HL-60/S4 treated with retinoic acid at 250 ng/mL for 4 days and 3 days (cell line): Measurements from ENCODE around the gene RAPGEF4.

Experiments
- in situ Hi-C: fragments of 300-500 bp; cut with MboI; formaldehyde crosslinking; loops from 2 replicates; pipeline ENCODE4 v1.7.0; 2022; ENCODE audit warnings: low sequenced_read_pairs

Gene RAPGEF4

DNA sequence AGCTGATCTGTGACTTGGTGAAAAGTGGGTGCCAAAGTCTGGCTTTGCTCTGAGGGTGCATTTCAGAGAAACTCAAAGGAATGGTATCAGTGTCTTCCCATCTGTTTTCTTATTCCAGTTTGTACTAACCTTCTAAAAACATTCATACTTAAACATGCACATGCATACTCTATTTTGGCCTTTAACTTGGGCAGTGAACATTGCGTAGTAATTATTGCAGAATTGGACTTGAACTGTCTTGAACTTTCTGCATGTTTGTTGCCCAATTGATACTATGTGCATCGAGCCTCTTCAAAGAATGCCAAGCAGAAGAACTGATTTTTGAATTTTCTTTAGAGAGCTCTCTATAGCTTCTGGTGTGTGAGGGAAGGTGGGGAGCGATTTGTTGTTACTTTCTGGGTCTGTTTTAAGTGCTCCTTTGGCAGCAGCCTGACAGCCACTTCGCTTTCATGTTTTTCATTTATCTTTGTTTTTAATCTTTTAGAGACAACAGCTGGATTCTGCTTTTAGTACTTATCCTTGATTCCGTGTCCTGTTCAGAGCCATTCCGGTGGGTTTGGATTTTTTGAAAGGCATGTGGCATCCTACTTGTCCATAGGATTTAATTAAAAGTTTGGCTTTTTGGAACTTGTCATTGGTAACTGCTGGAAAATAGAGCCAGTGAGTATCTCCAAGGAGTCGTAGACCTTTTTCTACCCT, 159.2 kb downstream of the RAPGEF4 start:
- in situ Hi-C loops: no loop called here

DNA sequence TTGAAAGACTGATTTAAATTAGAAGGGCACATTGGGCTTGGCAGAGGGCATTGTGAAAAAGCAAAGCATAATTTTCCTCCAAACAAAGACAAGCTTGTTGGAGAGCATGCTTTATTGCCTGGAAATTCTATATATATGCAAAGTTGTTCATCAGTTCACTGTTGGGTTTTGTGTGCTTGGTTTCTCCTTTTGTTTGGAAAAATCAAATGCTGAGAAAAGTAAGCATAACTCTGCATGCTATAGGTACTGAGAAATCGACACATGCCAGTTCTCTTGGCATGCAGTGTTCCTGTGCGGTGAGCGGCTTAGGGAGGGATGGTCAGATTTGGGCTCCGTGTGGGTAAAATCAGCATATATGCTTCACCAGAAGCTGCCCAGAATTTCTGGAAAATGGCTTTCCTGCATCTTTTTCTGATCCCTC, 161.0 kb downstream of the RAPGEF4 start:
- in situ Hi-C loops: no loop called here

DNA sequence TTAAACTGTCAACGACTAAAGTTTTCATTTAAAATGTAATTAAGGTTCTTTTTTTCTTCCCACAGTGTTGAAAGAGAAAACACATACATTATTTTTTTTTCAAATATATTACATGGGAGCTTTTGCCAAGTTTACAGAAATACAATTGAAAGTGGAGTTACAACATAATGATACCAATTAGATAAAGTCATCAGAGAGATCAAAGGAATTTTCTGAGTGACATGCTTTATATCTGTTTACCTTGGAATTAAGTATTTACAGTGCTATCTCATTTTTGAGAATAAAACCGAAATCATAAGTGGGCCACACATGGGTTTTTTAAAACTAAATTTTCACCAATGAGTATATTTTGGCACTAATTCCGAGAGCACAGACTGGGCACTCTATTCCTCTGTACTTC, 165.2 kb downstream of the RAPGEF4 start:
- in situ Hi-C loops: no loop called here

DNA sequence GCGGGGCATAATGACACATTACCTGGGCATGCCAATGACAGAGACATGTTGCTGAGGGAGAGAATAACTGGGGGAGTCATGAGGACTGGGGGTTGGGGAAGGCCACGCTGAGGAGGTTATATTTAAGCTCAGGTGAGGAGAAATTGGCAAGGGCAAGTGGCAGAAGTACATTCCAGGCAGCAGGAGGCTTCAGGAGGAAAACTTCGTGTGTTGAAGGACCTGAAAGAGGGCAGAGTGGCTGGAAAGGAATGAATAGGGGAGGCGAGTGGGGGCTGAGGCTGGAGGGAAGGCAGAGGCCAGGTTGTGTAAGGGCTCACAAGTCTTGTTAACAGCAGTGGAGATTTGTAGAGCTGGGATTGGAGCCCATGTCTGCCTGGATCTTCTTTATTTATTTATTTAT, 166.3 kb downstream of the RAPGEF4 start:
- in situ Hi-C loops: no loop called here

DNA sequence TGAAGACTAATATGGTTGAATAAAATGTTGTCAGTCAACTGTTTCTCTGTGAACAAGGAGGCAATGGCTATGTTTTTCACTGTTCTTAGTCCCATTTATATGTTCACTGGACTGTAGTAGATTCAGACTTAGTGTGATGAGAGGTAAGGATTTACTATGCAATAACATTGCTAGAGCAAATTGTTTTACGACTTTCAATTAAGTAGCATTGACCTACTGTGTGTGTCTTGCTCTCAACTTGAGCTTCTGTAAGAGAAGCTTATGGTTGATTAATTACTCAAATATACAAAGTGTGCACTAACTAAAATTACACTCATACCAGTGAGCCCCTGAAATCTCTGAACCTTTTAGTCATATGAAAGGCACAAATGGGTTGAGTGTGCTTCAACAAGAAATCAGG, 168.6 kb downstream of the RAPGEF4 start:
- in situ Hi-C loops: no loop called here

DNA sequence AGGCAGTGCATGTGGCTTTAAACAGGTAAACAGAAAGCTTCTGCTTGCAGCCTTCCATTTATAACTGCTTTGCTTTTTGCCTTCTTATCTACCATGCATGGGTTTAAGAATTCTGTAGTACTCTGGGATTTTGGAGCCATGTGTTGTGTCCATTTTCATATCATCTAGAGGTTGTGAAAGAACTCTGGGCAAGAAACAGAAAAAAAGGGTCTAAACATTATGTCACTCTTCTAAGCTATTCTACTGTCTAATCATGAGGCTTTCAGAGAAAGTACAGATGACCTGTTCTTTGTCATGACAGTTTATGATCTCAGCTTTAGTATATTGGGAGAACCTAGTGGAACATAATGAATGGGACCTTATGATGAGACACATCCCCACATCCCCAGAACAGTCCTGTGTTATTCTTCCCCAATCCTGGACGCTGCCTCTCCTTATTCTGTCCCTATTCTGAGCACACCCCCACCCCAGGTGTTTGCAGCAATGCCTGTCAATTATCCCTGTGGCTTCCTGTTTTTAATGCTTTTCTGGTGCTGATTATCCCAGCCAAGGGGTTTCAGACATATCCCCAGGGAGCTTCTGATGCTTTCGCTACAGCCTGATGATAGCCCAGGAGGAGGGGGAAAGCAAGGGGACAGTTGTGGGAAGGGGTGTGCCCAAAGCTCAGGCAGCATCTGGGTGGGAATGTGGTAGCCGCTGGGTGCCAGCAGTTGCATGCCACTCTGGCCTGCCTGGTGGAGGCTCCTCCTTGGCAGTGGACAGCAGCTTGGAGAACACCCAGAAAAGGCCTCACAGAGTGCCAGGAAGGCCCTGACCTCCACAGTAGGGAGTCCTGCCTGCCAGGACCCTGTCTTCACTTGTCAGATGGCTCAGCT, 170.5 kb downstream of the RAPGEF4 start:
- in situ Hi-C loops: no loop called here

DNA sequence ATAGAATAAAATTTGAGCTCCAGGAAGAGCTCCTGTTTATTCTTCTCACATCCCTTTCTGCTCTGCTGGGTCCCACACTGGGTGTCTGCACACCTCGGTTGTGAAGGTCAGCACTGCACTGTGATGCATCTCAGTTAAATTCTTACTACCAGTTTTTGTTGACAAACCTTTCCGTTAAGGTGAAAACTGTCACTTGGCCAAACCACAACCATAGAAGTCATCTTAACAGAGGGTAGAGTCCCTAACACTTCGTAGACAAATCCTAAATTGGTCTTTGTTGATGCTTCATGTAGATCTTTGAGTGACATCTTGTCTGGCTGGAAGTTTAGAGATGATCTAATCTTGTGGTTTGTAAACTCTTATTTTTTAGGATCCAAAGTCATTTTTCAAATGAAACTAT, 172.6 kb downstream of the RAPGEF4 start:
- in situ Hi-C loops: no loop called here

DNA sequence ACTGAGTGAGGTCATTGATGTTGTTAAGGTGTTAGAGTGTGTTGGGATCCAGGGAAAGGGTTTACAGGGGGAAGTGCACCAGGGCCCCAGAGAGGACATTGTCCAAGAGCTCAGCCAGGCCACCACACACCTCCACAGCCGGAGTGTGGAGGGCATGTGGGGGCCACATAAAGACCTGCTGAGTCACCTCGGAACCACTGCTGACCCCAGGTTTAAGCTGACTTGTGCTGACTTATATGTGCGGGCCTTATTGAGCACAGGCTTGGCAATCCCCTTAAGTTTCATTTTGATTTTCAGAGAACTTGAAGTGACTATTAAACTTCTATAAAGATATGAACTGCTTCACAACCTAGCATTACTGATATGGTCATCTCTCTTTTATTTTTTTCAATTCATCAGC, 173.8 kb downstream of the RAPGEF4 start:
- in situ Hi-C loops: no loop called here

DNA sequence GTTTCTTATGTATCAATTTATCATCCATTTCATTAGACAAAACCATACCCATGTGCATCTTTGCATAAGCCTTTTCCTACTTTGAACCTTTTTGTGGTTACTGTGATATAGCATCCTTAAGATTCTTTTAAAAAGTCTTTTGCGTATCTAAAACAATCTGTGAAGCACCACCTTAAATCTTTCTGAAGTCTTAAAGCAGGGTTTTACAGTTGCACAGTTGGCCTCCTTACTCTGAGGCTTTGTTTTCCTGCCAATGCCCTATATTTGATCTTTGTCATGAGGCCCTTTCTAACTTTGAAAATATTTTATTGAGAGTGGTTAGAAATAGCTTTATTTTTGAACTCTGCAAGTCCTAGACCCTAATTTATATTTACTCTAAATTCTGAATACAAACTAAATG, 176.6 kb downstream of the RAPGEF4 start:
- in situ Hi-C loops: no loop called here

DNA sequence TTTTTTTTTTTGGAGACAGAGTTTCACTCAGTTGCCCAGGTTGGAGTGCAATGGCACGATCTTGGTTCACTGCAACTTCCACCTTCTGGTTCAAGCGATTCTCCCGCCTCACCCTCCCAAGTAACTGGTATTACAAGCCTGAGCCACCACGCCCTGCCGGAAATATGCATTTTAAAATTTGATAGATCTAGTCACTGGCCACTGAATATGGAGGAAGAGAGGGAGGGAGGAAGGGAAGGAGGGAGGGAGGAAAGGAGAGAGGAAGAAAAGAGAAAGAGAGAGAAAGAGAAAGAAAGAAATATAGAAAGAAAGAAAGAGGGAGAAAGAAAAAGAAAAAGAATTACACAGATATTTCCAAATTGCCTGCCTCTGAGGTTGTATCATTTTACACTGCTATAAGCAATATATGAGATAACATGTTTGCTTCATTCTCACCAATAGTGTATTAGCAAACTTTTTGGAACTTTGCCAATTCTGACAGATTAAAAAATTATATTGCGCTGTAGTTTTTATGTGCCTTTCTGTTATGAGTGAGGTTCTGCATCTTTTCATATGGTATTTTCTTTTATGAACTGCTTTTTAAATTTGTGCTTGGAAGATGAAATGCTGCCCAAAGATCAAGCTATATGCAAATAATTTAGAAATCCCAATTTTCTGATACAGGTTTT, 178.8 kb downstream of the RAPGEF4 start:
- in situ Hi-C loops: no loop called here

DNA sequence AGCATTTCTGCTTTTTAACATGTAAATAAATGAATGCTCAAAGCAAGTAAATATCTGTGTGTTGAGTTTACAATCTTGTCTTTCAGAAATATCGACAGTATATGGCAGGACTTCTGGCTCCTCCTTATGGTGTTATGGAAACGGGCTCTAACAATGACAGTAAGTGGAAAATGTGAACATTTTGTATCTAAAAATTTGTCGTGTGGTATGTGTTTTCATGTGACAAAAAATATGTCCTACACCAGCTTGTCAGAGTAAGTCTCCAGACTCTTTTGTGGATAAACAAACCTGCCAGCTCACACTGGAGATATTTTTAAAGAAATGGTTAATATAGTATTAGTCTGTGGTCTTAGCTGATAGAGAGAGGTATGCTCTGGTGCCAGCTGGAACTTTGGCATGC, 182.1 kb downstream of the RAPGEF4 start:
- in situ Hi-C loops: no loop called here

DNA sequence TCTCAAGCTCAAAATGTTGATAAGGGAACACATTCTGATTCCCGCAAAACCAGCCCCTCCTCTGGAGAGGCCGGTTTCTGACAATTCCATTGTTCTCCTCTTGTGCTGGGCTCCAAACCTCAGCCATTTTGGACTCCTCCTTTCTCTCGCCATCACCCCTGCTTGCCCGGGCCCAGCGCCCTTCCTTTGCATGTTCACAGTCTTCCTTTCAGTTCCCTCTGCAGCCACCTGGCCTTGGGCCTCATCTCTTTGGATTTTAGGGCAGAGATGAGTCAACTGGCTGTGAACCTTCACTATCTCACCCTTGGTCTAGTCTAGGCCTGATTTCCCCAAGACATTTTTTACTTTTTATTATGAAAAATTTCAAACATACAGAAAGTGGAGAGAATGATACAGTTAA, 184.1 kb downstream of the RAPGEF4 start:
- in situ Hi-C loops: no loop called here

DNA sequence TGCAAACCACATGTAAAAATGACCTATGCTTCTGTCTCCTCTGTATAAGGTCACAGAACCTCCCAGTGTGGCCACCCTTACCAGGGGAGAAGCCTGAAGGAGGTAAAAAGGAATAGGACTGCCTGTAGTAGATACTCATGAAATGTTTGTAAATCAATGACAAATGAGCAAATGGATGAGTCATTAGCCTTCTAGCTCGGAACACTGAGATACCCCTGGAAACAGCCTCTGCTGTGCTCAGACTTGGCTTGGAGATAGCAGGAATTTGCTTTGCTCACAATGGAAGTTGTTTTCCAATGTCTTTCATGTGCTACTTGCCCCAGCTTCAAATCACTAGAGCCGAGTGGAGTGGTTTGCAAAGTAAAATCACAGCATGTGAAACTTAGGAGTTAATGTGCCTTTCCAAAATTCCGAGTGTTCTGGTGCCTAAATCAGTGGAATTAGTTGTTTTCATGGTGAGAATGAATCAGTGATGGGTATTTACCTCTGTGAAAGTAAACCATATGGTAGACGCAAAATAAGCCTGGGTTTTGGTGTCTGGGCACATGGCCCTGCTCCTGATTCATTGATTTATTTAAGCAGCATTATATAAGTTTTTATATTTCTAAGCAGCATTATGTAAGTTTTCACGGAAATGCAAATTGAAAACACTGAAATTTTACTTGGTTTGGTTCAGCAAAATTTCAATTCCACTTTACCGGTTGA, 186.0 kb downstream of the RAPGEF4 start:
- in situ Hi-C loops: no loop called here

DNA sequence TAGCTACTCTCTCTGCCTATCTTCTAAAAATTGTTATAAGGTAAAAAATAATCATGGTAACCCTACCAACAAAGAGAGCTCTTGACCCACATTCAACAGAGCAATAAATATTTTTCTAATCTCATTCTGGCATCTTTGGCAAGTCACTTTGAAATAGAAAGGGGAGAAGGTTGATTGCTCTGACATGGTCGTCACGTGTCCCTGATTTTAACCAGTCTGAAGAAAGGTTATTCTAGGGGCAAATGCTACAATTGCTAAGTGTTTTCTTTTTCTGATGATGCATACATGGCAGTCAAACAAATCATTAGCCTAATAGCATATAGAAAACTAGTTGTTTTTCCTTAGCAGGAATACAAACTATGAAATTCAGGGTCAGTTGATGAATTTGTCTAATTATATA, 186.7 kb downstream of the RAPGEF4 start:
- in situ Hi-C loops: no loop called here

DNA sequence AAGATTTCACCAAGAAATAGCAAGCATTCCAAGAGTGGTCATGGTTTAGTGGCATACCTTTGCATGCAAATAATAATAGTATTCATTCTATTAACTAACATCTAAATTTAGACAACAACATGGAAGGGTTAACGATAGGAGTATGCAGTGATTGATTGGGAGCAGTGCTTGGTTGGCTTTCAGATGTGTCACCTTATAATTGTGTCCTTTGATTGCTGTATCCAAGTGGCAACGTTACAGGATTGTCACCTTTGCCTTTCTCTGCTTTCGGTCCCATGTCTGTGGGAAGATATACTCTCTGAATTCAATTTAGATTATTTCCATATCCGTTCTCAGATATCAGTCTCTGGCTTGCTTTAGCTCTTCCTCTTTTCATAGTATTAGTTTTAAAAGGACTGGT, 187.2 kb downstream of the RAPGEF4 start:
- in situ Hi-C loops: no loop called here

DNA sequence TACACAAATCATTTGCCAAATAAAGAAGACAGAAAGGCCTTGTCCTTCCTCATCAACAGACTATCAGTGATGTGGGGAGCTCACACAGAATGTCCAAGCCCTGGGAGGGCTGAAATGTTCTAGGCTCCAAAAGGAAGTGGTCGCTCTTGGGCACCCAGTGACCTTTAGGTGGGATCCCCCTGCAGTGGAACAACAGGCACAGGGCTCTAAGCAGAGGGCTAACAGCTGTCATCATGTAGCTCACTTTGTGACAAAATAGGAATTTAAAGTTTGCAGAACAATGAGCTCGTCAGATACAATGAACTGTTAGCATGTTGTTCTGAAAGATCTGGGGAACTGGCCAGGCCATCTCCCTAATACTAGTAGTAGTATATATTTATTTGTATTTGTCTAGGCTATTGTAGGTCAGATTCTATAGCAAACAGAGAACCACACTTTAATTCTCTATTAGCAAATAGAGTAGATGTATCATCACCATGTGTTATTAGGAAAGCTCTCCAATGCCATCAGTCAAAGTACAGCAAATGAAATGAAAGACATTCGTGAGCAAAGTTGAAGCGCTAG, 188.5 kb downstream of the RAPGEF4 start:
- in situ Hi-C loops: no loop called here

DNA sequence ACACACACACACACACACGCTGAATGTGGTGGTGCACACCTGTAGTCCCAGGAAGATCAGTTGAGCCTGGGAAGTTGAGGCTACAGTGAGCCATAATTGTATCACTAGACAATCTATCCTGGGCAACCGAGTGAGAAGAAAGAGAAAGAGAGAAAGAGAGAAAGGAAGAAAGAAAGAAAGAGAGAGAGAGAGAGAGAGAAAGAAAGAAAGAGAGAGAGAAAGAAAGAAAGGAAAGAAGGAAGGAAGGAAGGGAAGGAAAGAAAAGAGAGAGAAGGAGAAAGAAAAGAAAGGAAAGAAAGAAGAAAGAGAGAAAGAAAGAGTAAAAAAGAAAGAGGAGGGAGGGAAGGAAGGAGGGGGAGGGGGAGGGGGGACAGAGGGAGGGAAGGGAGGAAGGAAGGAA, 190.0 kb downstream of the RAPGEF4 start:
- in situ Hi-C loops: no loop called here

DNA sequence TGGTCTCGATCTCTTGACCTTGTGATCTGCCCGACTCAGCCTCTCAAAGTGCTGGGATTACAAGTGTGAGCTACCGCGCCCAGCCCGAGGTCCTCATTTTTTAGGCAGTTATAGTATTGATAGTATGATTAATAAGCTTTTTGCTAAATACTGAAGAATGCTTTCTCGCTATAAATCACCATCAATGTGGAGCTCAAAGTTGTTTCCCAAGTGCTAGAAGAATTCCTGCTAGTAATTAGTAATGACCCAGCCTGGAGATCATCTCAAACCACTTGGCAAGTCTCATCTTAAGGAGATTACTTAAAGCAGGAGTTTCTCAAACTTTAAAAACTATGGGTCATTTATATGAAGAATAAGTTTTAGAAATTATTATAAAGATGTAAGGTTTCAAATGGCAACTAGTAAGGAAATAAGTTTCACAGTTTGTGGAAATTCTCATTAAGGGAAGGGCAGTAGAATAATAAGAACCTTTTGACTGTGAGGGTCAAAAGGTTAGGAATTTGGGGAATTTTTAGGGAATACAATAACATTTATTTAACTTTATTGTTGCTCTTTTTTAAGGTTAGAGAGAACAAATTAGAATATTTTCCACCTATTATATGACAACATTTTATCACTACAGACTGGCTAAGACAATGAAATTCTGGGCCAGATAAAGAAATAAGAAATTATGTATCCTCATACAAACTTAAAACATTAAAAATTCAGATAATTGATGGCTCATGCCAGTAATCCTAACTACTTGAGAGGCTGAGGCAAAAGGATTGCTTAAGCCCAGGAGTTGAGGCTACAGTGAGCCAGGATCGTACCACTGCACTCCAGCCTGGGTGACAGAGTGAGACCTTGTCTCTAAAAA, 191.4 kb downstream of the RAPGEF4 start:
- in situ Hi-C loops: no loop called here

DNA sequence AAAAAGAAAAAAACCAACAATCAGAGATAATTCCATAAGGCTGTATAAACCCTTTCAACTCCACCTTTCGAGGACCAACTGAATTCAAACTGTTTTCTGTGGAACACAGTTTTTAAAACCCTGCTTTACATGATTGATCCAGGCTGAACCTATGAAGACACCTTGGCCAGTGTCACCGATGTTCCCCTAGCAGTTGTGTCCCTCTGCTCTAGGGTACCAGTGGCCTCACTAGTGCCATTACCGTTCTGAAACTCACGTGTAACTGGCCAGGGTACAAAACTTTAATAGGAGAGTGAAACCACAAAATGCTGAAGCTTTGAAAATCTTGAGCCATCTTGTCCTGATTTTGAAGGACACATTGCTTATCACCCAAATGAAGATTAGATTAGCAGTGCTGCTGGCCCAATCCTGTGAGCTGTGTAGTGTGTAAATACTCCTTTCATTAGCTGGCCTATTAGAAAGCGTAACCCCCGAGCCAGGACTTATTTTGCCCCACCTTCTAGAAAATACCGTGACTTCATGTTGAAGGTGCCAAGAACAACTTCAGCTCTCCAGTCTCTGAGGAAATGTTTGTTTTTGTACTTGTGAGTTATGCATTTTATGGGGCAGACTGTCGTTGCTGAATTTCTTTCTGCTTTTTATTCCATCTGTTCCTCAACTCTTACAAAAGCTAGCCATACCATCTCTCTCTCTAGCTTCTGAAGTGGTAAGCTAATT, 192.2 kb downstream of the RAPGEF4 start:
- in situ Hi-C loops: no loop called here
